Vagina (tissue), 2 donors: Measurements from ENCODE around the gene DNM3. TPM values are rescaled to one million over a fixed set of nuclear protein-coding genes. Genes with fewer than 3 reads are reported as not detected.

ENCODE experiments used
- DNase-seq, 2 donors: peaks; one replicate each; pipeline ENCODE4 v3.0.0-alpha.2; 2017; ENCODE audit errors: extremely low spot score in 2 of 2
- H3K27ac ChIP-seq: fragments of 200-600 bp; sonication (generic); one replicate; pipeline ENCODE4 v1.5.1; 2019
- H3K27me3 ChIP-seq: fragments of 200-600 bp; sonication (generic); one replicate; pipeline ENCODE4 v1.5.1; 2019
- H3K36me3 ChIP-seq, 2 donors: fragments of 200-600 bp; sonication (generic); one replicate each; pipeline ENCODE4 v1.5.1; 2017 to 2019
- H3K4me1 ChIP-seq: fragments of 200-600 bp; sonication (generic); one replicate; pipeline ENCODE4 v1.5.1; 2019
- H3K4me3 ChIP-seq, 2 donors: fragments of 200-600 bp; sonication (generic); 1 replicate in 1 of 2; 2 replicates in 1 of 2; pipeline ENCODE4 v1.5.1; 2016 to 2019
- H3K9me3 ChIP-seq: fragments of 200-600 bp; sonication (generic); one replicate; pipeline ENCODE4 v1.5.1; 2019
- CTCF ChIP-seq, 3 experiments: fragments of 450-650 bp in 2 of 3; fragments of 200-600 bp in 1 of 3; sonication (generic) in 1 of 3; IDR thresholded peaks; one replicate each; pipeline ENCODE4 v1.5.1; 2017 to 2019; ENCODE audit warnings: antibody characterized with exemption in 3 of 3, mild to moderate bottlenecking in 2 of 3, moderate library complexity in 2 of 3
- POLR2A ChIP-seq, 2 donors: fragments of 450-650 bp; IDR thresholded peaks; one replicate each; pipeline ENCODE4 v1.6.1; 2017; ENCODE audit warnings: antibody characterized with exemption in 2 of 2, mild to moderate bottlenecking in 2 of 2, moderate library complexity in 2 of 2
- POLR2AphosphoS5 ChIP-seq, 2 donors: sonication (generic); formaldehyde crosslinking; IDR thresholded peaks; one replicate each; pipeline ENCODE4 v1.9.0; 2017; ENCODE audit warnings: antibody characterized with exemption in 2 of 2, mild to moderate bottlenecking in 2 of 2, low read depth in 1 of 2; ENCODE audit not compliant: insufficient read depth in 1 of 2
- intact Hi-C: fragments of 100-400 bp; cut with DNase I; formaldehyde crosslinking; loops from one replicate; pipeline ENCODE4 v1.15.1; 2023
- total RNA-seq: library from RNA; depleted of rRNA; stranded (reverse); fragments of >200 nt; gene quantifications from one replicate; pipeline ENCODE4 v1.2.3, GENCODE V29; 2016

DNM3 gene
- total RNA-seq, 1 donor from 2014 or later, result 15.5 TPM

DNA sequence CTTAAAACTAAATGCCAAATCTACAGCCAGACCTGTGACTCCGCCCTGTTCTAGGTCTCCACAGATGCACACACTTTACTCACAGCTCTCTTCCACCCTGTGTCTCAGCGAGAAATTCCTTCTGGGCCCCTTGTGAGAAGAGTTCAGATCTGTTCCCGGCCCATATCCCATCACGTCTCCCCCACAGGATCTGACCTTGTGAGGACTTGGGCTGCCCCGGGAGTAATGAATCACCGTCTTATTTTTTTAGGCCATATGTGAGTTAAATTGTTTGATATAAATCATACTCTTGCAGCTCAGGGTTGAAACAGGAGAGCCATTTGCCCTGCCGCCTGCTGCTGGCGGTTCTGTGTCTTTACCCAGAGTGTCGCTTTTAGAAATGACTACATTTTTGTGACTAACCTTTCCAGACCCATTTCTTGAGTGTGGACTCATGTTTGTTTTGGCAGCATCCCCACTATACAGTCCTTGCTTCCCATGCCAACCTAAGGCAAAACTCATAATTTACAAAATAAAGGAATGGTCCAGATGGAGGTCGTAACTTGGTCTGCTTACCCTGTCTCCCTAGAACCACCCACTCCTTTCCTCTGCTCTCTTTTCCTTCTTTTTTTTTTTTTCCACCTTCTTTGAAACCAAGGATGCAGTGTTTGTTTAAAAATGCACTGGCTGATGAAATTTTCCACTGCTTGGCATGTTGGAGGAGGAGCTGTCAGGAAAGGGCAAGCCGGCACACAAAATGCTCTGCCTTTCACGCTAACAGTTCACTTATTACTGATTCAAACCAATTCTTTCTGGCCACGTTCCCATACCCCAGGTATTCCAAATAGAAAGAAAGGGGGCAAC is 481.1 kb downstream of the DNM3 start:
- no peak for DNase-seq
- TF ChIP-seq POLR2AphosphoS5 (IDR thresholded peaks at IDR 0.05; ENCODE audit: insufficient read depth in 1 of 2, low read depth in 1 of 2) (no peak), POLR2A (IDR thresholded peaks at IDR 0.05) (no peak), CTCF (IDR thresholded peaks at IDR 0.05) (no peak)
- Histone ChIP-seq H3K9me3 (no peaks in the 10 kb centered on the region), H3K36me3 (no peaks in the 10 kb centered on the region), H3K27ac (peak overlapping the region; percentile 11), H3K27me3 (no peaks in the 10 kb centered on the region), H3K4me3 (peak overlapping the region in 1 of 2 donors; percentile 26), H3K4me1 (peaks cover 30% of the 10 kb centered on the region)
- intact Hi-C loops, result no loop called here

DNA sequence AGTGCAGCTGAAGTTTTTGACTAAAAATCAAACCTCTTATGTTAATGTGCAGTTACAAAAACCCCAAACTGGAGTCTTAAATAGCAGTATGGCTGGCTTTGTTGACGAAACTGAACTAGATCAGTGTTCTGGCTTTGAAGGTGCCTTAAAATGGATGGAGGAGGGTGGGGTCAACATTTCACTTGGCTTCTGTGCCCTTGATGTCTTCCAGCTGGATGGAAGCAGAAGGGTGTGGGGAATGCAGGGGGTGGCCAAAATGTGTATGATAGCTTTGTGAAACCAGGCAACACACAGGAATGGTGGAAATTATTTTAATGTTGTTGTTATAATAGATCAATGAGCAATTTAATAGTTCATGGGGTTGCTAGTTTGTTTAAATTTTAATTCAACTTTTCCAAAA is 482.4 kb downstream of the DNM3 start:
- Histone ChIP-seq H3K27ac (no peak overlapping the region), H3K4me1 (peaks cover 30% of the 10 kb centered on the region), H3K27me3 (no peaks in the 10 kb centered on the region), H3K36me3 (no peaks in the 10 kb centered on the region), H3K4me3 (no peak overlapping the region), H3K9me3 (no peaks in the 10 kb centered on the region)
- DNase-seq, result no peak
- TF ChIP-seq POLR2A (IDR thresholded peaks at IDR 0.05), result no peak
- no peak for TF ChIP-seq CTCF (IDR thresholded peaks at IDR 0.05)
- TF ChIP-seq POLR2AphosphoS5 (IDR thresholded peaks at IDR 0.05; ENCODE audit: insufficient read depth in 1 of 2, low read depth in 1 of 2), result no peak
- intact Hi-C loops, result no loop called here

DNA sequence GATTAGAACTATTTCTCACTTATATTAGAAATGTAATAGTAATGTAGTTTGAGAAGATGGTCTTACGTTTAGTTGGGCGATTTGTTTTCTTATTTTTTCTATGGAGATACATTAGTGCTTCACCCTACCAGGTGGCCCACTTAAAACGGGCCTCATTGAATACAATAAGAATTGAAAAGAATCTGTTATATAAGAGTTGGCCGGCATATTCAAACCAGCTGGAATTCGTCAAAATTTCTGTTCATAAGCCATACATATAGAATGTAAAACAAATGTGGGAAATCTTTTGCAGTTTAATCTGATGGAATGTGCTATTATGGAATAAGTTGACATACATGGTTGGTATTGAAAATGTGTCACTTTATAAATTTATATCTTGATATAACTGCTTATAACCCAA is 482.8 kb downstream of the DNM3 start:
- no peak for TF ChIP-seq CTCF (IDR thresholded peaks at IDR 0.05)
- TF ChIP-seq POLR2AphosphoS5 (IDR thresholded peaks at IDR 0.05; ENCODE audit: insufficient read depth in 1 of 2, low read depth in 1 of 2), result no peak
- no peak for TF ChIP-seq POLR2A (IDR thresholded peaks at IDR 0.05)
- Histone ChIP-seq H3K27ac (no peak overlapping the region), H3K36me3 (no peaks in the 10 kb centered on the region), H3K4me3 (no peak overlapping the region), H3K4me1 (peaks cover 30% of the 10 kb centered on the region), H3K27me3 (no peaks in the 10 kb centered on the region), H3K9me3 (no peaks in the 10 kb centered on the region)
- intact Hi-C loops, result no loop called here
- no peak for DNase-seq

DNA sequence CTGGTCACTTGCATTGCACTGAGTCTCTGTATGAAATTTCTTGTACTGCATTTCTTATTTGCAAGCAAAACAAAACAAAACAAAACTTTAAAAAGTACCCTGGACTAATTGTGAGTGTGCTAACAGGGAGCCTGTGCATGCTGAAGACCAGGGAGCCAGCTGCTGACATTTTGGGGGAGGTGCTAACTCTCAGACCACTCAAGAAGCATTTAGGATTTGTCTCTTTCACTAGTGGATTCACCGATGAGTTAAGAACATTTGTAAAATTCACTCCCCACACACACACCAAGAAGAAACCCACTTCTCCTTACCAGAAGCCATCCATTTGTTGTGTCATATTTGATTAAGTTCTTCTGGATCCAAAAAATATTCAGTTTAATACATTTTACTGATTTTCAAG is 483.5 kb downstream of the DNM3 start:
- intact Hi-C loops, result no loop called here
- Histone ChIP-seq H3K4me3 (no peak overlapping the region), H3K36me3 (no peaks in the 10 kb centered on the region), H3K27me3 (no peaks in the 10 kb centered on the region), H3K27ac (no peak overlapping the region), H3K4me1 (peaks cover 30% of the 10 kb centered on the region), H3K9me3 (no peaks in the 10 kb centered on the region)
- no peak for DNase-seq
- TF ChIP-seq POLR2AphosphoS5 (IDR thresholded peaks at IDR 0.05; ENCODE audit: insufficient read depth in 1 of 2, low read depth in 1 of 2) (no peak), CTCF (IDR thresholded peaks at IDR 0.05) (no peak), POLR2A (IDR thresholded peaks at IDR 0.05) (no peak)

DNA sequence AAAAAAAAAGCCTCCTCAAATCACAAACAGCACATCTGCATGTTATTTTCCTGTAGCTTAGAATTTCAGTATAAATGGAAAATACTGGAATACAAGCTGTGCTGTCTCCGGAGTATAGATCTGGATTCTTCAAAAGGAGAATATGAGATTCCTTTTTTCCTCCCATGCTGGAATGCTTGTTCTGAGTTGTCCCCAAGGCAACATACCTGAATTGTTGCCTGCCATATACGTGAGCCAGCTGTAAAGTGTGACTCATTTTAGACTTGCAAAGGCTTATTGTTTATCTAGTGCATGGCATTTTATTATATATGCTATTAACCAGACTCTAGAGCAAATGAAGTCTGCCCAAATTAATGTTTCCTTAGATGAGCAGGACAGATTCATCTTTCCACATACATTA is 484.2 kb downstream of the DNM3 start:
- Histone ChIP-seq H3K4me3 (no peak overlapping the region), H3K9me3 (no peaks in the 10 kb centered on the region), H3K27ac (no peak overlapping the region), H3K4me1 (peaks cover 30% of the 10 kb centered on the region), H3K27me3 (no peaks in the 10 kb centered on the region), H3K36me3 (no peaks in the 10 kb centered on the region)
- intact Hi-C loops, result no loop called here
- TF ChIP-seq CTCF (IDR thresholded peaks at IDR 0.05) (no peak), POLR2AphosphoS5 (IDR thresholded peaks at IDR 0.05; ENCODE audit: insufficient read depth in 1 of 2, low read depth in 1 of 2) (peak in 1 of 2 donors; percentile 30), POLR2A (IDR thresholded peaks at IDR 0.05) (no peak)
- no peak for DNase-seq
